Measurements from ENCODE around the gene PTPN4. TPM values are rescaled to one million over a fixed set of nuclear protein-coding genes. Genes with fewer than 3 reads are reported as not detected.

The PTPN4 gene
- total and polyA plus RNA-seq, 2 of the 13 experiments (the other 11 are each of a cell fraction or from before 2014, with no cell fraction given) = 20.3 to 34.6 TPM

GRCh38 chr2:119823734-119824334 lies 64.1 kb downstream of the PTPN4 start (continued):
- TF ChIP-seq IKZF4 (CRISPR knock-in tag; IDR thresholded peaks at IDR 0.05; ENCODE audit: borderline replicate concordance, low read depth, not compliant biosample characterization) = no peak
- TF ChIP-seq KLF13 (CRISPR knock-in tag; IDR thresholded peaks at IDR 0.05) = no peak
- TF ChIP-seq EED (CRISPR knock-in tag; IDR thresholded peaks at IDR 0.05) = no peak
- no peak for TF ChIP-seq SRF (IDR thresholded peaks at IDR 0.05; ENCODE audit: low read depth, low read length)
- no peak for TF ChIP-seq ATF3 (CRISPR knock-in tag; IDR thresholded peaks at IDR 0.05)
- no peak for TF ChIP-seq ZNF605 (CRISPR knock-in tag; IDR thresholded peaks at IDR 0.05)
- no peak for TF ChIP-seq ARID5B (CRISPR knock-in tag; IDR thresholded peaks at IDR 0.05)
- TF ChIP-seq ZNF280B (CRISPR knock-in tag; IDR thresholded peaks at IDR 0.05; ENCODE audit: borderline replicate concordance) = no peak
- no peak for TF ChIP-seq JDP2 (CRISPR knock-in tag; IDR thresholded peaks at IDR 0.05; ENCODE audit: borderline replicate concordance)
- TF ChIP-seq ZNF597 (CRISPR knock-in tag; IDR thresholded peaks at IDR 0.05) = no peak
- no peak for TF ChIP-seq YEATS4 (CRISPR knock-in tag; IDR thresholded peaks at IDR 0.05; ENCODE audit: borderline replicate concordance)
- TF ChIP-seq ZSCAN21 (CRISPR knock-in tag; IDR thresholded peaks at IDR 0.05; ENCODE audit: borderline replicate concordance) = no peak
- no peak for TF ChIP-seq ZNF225 (CRISPR knock-in tag; IDR thresholded peaks at IDR 0.05)
- TF ChIP-seq ZNF780A (CRISPR knock-in tag; IDR thresholded peaks at IDR 0.05) = no peak
- TF ChIP-seq ZNF335 (CRISPR knock-in tag; IDR thresholded peaks at IDR 0.05) = no peak
- no peak for TF ChIP-seq ZNF687 (CRISPR knock-in tag; IDR thresholded peaks at IDR 0.05)
- no peak for TF ChIP-seq RXRA (CRISPR knock-in tag; IDR thresholded peaks at IDR 0.05)
- no peak for TF ChIP-seq ZNF382 (CRISPR knock-in tag; IDR thresholded peaks at IDR 0.05; ENCODE audit: borderline replicate concordance)
- TF ChIP-seq SMAD3 (CRISPR knock-in tag; IDR thresholded peaks at IDR 0.05) = 0 out of 2 replicates have a peak, but pooled peaks have one; percentile 29

All from HepG2 (cell line).